Activated CD4-positive, CD25-positive, alpha-beta regulatory T cell treated with anti-CD3 and anti-CD28 coated beads, Interleukin-2, amount 50 U/mL, for 24 hours (primary cell): Measurements from ENCODE around the gene NUDCD3.
A peak's percentile ranks its signal among the peaks of the same experiment; 100 is the strongest.
"Not testable (repeated sequence)": the region's sequence is repeated elsewhere in the genome, so short reads cannot be mapped to it uniquely, and the experiment has no call there.

Experiments used
- ATAC-seq, 2 donors: fragments of 150-1000 bp; cut with Tn5 transposase; one replicate each; pipeline ENCODE4 v1.10.0; 2021; ENCODE audit warnings: mild to moderate bottlenecking in 1 of 2, moderate library complexity in 1 of 2

Gene NUDCD3

GRCh38 chr7:44445986-44446671 lies 44.3 kb downstream of the NUDCD3 start:
- ATAC-seq = no peak

- ATAC-seq = no peak
Measured at GRCh38 chr7:44441079-44441478, 49.4 kb downstream of the NUDCD3 start.

- ATAC-seq = peak in 1 of 2 donors; percentile 67
Measured at GRCh38 chr7:44440577-44441078, 49.8 kb downstream of the NUDCD3 start.

GRCh38 chr7:44439926-44440325 lies 50.5 kb downstream of the NUDCD3 start:
- no peak for ATAC-seq

- peak in 1 of 2 donors; percentile 31 for ATAC-seq
Measured at GRCh38 chr7:44438816-44439215, 51.6 kb downstream of the NUDCD3 start.

GRCh38 chr7:44434201-44434600 lies 56.3 kb downstream of the NUDCD3 start:
- ATAC-seq = no peak

GRCh38 chr7:44433255-44434022 lies 57.0 kb downstream of the NUDCD3 start:
- no peak for ATAC-seq

- no peak for ATAC-seq
Measured at GRCh38 chr7:44432381-44432977, 58.0 kb downstream of the NUDCD3 start.

GRCh38 chr7:44431091-44431608 lies 59.3 kb downstream of the NUDCD3 start:
- peak in 1 of 2 donors; percentile 49 for ATAC-seq

- no peak for ATAC-seq
Measured at GRCh38 chr7:44430054-44430453, 60.4 kb downstream of the NUDCD3 start.

- not testable (repeated sequence) for ATAC-seq
Measured at GRCh38 chr7:44424762-44425161, 65.7 kb downstream of the NUDCD3 start.

- ATAC-seq = no peak
Measured at GRCh38 chr7:44416941-44417340, 73.5 kb downstream of the NUDCD3 start.

GRCh38 chr7:44415510-44415909 lies 74.9 kb downstream of the NUDCD3 start:
- ATAC-seq = no peak

GRCh38 chr7:44415047-44415446 lies 75.4 kb downstream of the NUDCD3 start:
- ATAC-seq = no peak

GRCh38 chr7:44411306-44411705 lies 79.2 kb downstream of the NUDCD3 start:
- ATAC-seq = no peak

GRCh38 chr7:44408596-44408995 lies 81.9 kb downstream of the NUDCD3 start:
- ATAC-seq = no peak

GRCh38 chr7:44403775-44404174 lies 86.7 kb downstream of the NUDCD3 start:
- no peak for ATAC-seq

- ATAC-seq = no peak
Measured at GRCh38 chr7:44403176-44403759, 87.2 kb downstream of the NUDCD3 start.

GRCh38 chr7:44402401-44403060 lies 87.9 kb downstream of the NUDCD3 start:
- ATAC-seq = no peak

- no peak for ATAC-seq
Measured at GRCh38 chr7:44401692-44402091, 88.8 kb downstream of the NUDCD3 start.

- no peak for ATAC-seq
Measured at GRCh38 chr7:44400033-44400511, 90.4 kb downstream of the NUDCD3 start.

GRCh38 chr7:44398953-44399574 lies 91.4 kb downstream of the NUDCD3 start:
- ATAC-seq = no peak
